ENCODE results near the gene PPIL1.

GRCh38 chr6:36860126-36860525 is 14.5 kb downstream of the PPIL1 start:
- TF ChIP-seq POLR2AphosphoS5 (IDR thresholded peaks at IDR 0.05; ENCODE audit: low read depth, low read length) = no peak
- TF ChIP-seq REST (IDR thresholded peaks at IDR 0.05; ENCODE audit: insufficient read depth in 1 of 2, low read depth in 2 of 2, low read length in 2 of 2) = no peak
- no peak for TF ChIP-seq FOXP2 (optimal IDR thresholded peaks at IDR 0.05; ENCODE audit: borderline replicate concordance, extremely low read depth, extremely low read length, insufficient read depth)

Measured in PFSK-1 (cell line).